Measurements from ENCODE around the gene SUCLG2.

DNA sequence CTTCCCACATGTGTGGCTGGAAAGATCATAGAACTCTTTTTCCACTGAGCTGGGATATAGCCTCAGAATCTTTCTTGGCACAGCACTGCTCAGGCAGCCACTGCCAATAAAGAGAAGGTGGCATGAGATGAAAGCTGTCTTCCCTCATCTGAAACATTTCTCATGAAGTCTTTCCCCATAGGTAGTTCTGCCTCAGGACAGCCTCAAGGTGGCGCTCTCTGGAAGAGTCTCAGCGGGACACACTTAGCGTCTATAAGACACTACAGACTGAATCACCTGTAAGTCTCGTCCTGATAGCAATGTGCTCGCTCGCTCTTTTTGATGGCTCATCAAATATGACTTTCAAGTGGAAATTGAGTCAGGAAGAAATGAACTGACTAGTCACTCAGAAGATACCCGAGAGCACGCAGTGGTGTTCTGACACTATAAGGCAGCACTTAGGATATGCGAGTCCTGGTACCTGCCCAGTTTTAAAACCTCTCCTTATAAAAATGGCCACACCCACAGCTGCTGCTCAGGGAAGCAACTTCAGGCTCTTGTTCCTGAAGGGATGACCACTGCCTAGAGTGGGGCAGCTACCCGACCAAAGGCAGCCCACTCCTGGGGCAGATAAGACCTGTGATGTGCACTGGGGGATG is 269.5 kb downstream of the SUCLG2 start:
- no peak for TF ChIP-seq GLIS3 (CRISPR knock-in tag; IDR thresholded peaks at IDR 0.05)
- no peak for TF ChIP-seq OSR1 (CRISPR knock-in tag; IDR thresholded peaks at IDR 0.05)
- no peak for TF ChIP-seq ZFP30 (CRISPR knock-in tag; IDR thresholded peaks at IDR 0.05)
- TF ChIP-seq, protein P1, sequence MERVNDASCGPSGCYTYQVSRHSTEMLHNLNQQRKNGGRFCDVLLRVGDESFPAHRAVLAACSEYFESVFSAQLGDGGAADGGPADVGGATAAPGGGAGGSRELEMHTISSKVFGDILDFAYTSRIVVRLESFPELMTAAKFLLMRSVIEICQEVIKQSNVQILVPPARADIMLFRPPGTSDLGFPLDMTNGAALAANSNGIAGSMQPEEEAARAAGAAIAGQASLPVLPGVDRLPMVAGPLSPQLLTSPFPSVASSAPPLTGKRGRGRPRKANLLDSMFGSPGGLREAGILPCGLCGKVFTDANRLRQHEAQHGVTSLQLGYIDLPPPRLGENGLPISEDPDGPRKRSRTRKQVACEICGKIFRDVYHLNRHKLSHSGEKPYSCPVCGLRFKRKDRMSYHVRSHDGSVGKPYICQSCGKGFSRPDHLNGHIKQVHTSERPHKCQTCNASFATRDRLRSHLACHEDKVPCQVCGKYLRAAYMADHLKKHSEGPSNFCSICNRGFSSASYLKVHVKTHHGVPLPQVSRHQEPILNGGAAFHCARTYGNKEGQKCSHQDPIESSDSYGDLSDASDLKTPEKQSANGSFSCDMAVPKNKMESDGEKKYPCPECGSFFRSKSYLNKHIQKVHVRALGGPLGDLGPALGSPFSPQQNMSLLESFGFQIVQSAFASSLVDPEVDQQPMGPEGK (CRISPR knock-in tag; IDR thresholded peaks at IDR 0.05; ENCODE audit: borderline replicate concordance): no peak

Measured in SK-N-SH treated with all-trans-retinoic acid at 6 μM for 48 hours (cell line).